Gastroesophageal sphincter (tissue), 3 donors: Measurements from ENCODE around the gene IFNA2.

Experiments used
- POLR2A ChIP-seq, 2 donors: fragments of 450-650 bp; IDR thresholded peaks; one replicate each; pipeline ENCODE4 v1.6.1; 2017; ENCODE audit warnings: antibody characterized with exemption in 2 of 2, mild to moderate bottlenecking in 2 of 2, moderate library complexity in 1 of 2
- POLR2AphosphoS5 ChIP-seq: sonication (generic); formaldehyde crosslinking; IDR thresholded peaks from one replicate; pipeline ENCODE4 v1.6.1; 2017; ENCODE audit warnings: antibody characterized with exemption
- TF ChIP-seq, protein P1 (sequence below), 4 experiments: fragments of 200-600 bp in 2 of 4; fragments of 450-650 bp in 2 of 4; sonication (generic) in 1 of 4; IDR thresholded peaks; one replicate each; pipeline ENCODE4 v1.5.1; 2017 to 2019; ENCODE audit warnings: antibody characterized with exemption in 4 of 4, mild to moderate bottlenecking in 2 of 4, moderate library complexity in 2 of 4

DNA sequence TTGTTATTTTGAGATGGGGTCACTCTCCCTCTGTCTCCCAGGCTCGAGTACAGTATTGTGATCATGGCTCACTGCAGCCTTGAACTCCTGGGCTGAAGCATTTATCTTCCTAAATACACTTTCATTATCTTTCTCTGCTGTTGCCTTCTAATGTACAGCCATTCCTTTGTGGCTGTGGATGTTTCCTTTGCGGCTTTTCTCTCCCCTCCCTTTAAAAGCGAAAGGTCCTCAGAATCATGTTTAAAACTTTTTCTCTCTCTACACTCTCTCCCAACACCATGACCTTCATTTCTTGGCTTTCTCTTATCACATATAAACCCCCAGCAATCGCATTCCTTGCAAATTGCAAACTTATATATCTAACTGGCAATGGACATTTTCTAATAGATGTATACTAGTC lies 1.6 kb downstream of the IFNA2 start:
- TF ChIP-seq POLR2A (IDR thresholded peaks at IDR 0.05) (no peak), POLR2AphosphoS5 (no peak)
- TF ChIP-seq, protein P1, sequence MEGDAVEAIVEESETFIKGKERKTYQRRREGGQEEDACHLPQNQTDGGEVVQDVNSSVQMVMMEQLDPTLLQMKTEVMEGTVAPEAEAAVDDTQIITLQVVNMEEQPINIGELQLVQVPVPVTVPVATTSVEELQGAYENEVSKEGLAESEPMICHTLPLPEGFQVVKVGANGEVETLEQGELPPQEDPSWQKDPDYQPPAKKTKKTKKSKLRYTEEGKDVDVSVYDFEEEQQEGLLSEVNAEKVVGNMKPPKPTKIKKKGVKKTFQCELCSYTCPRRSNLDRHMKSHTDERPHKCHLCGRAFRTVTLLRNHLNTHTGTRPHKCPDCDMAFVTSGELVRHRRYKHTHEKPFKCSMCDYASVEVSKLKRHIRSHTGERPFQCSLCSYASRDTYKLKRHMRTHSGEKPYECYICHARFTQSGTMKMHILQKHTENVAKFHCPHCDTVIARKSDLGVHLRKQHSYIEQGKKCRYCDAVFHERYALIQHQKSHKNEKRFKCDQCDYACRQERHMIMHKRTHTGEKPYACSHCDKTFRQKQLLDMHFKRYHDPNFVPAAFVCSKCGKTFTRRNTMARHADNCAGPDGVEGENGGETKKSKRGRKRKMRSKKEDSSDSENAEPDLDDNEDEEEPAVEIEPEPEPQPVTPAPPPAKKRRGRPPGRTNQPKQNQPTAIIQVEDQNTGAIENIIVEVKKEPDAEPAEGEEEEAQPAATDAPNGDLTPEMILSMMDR (IDR thresholded peaks at IDR 0.05) = no peak
